ENCODE measurements around the gene TWIST2.

Gene TWIST2

DNA sequence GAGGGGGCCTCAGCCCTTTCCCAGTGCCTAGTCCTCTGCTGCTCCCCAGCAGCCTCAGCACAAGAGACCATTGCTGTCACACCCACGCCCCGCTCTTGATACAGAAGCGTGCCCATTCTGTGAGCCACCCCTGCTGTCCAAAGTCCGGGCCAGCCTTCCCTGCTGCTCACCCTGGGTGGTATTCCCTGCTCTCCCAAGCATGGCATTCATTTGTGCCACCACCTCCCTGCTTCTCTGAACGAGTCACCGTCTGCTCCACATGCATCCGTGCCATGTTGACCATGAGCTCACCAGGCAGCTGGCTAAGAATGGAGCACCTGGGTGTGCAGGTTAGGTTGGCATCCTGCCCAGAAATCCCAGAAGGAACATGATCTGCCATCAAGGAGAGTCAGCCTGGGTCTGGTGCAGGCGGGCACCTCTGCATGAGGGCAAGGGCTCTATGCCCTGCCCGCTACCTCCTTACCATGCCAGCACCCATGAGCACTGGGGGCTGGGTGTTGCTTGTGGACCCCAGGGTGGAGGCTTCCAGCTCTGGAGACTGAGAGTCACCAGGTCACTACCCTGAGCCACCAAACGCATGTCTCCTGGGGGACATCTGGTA is 63.0 kb downstream of the TWIST2 start:
- no peak overlapping the region for H3K4me3 ChIP-seq (ENCODE audit: low read depth, low read length)
- DNase-seq (ENCODE audit: low read depth, low spot score), result no peak
- TF ChIP-seq CTCF (IDR thresholded peaks at IDR 0.05; ENCODE audit: low read depth, low read length), result no peak
- in situ Hi-C loops (cut with HindIII; ENCODE audit: low sequenced_read_pairs), result no loop called here

DNA sequence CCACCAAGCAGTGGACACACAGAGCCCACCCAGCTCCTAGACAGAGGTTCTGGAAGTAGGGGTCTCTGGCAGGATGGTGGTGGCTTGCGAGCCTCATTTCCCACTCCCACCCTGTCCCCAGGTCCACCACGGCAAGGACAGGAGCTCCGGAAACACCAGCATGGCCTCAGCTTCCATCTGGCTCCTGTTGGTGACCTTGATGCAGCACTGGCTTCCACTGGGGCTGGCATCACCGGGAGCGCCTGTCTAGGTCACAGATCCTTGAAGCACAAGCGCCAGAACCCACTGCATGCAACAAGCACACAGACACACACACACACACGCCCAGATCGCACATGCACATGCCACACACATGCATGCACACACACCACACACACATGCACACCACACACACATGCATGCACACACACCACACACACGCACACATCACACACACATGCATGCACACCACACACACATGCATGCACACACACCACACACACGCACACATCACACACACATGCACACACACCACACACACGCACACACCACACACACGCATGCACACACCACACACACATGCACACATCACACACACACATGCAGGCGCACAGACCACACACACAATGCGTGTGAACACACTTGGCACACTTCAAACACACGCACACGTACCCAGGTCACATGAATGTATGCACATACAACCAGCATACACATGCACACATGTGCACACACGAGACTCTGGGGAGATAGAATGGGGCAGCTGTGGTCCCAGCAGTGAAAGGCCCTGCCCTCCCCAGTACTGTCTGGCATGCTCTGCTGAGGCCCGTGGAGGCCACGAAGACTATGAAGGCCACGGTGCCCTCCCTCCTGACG is 63.7 kb downstream of the TWIST2 start:
- TF ChIP-seq CTCF (IDR thresholded peaks at IDR 0.05; ENCODE audit: low read depth, low read length), result no peak
- DNase-seq (ENCODE audit: low read depth, low spot score), result no peak
- H3K4me3 ChIP-seq (ENCODE audit: low read depth, low read length), result no peak overlapping the region
- in situ Hi-C loops (cut with HindIII; ENCODE audit: low sequenced_read_pairs), result no loop called here

DNA sequence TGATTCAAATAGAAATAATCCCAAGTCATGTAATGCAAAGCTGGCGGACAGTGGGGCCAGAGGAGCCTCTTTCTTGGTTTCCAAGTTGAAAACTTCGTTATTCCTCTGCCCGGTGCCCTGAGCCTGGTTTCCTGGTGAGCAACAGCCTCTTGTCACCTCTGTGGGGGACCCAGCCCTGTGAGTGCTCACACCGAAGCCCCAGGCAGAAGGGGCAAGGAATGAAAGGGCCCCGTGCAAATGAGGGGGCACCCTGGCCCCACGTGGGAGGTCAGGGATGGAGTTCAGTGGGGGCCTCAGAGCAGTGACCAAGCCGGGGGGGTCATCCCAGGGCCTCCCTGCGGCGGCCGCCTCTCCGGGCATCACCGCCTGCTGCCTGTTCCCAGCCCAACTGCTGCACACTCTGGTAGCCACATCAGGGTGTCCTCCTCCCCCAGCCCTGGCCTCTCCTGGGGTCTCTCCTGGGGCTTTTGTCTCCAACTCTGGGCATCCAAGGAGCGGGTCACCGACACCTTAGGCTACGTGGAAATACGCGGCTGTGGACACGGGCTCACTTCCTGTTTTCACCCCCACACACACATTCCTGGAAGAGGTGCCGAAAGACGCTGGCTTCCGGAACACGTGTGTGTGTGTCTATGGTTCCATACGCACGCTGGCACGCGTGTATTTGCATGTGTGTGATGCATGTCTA is 64.5 kb downstream of the TWIST2 start:
- DNase-seq (ENCODE audit: low read depth, low spot score), result no peak
- H3K4me3 ChIP-seq (ENCODE audit: low read depth, low read length), result no peak overlapping the region
- in situ Hi-C loops (cut with HindIII; ENCODE audit: low sequenced_read_pairs), result no loop called here

DNA sequence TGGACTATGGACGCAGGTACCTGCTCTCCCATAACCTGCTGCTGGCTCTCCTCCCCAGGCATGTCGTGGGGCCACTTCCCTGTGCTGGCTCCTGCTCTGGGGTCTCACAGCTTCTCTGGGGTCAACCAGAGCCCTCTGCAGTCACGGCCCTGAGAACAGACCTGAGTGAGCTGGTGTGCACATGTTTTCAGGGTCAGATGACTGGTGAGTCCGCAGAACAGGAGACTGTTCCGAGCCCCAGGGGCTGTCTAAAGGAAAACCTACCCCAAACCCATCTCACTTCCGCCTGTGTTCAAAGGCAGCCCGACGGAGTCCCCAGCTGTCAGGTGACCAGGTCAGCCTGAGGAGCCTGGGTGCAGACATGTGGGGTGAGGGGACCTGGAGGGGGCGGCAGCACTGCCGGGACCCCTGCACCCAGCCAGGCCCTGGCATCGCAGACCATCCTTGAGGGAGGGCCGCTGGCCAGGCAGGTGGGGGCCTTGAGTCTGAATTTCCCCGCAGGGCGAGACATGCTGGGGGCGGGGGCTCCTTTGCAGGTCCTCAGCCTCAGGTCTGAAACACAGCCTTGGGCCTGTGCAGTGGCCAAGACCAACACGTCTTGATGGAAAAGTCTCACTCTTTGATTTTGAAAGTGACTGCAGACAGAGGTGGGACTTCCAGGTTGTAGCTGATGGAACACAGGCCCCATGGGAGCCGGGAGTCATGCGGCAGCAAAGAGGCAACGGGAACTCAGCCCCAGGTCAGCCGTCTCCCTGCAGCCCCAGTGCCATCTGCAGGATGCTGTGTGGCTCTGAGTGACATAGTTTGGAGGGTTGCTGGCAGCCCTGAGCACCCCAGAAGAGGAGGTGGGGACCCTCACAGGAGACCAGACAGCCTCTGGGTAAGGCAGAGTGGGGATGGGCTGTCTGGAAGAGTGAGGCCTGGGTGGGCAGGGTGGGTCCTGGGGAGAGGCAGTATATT is 65.3 kb downstream of the TWIST2 start:
- H3K4me3 ChIP-seq (ENCODE audit: low read depth, low read length), result no peak overlapping the region
- TF ChIP-seq CTCF (IDR thresholded peaks at IDR 0.05; ENCODE audit: low read depth, low read length), result no peak
- DNase-seq (ENCODE audit: low read depth, low spot score), result no peak
- in situ Hi-C loops (cut with HindIII; ENCODE audit: low sequenced_read_pairs), result no loop called here

More for the DNA sequence above, 64.5 kb downstream of the TWIST2 start:
- no peak for TF ChIP-seq CTCF (IDR thresholded peaks at IDR 0.05; ENCODE audit: low read depth, low read length)

GRCh38 chr2:238913931-238914647 is 66.2 kb downstream of the TWIST2 start:
- in situ Hi-C loops (cut with HindIII; ENCODE audit: low sequenced_read_pairs), result no loop called here
- no peak overlapping the region for H3K4me3 ChIP-seq (ENCODE audit: low read depth, low read length)
- no peak for DNase-seq (ENCODE audit: low read depth, low spot score)
- no peak for TF ChIP-seq CTCF (IDR thresholded peaks at IDR 0.05; ENCODE audit: low read depth, low read length)

Data from astrocyte of the spinal cord (primary cell).